ENCODE results near the gene ANK3. TPM values are rescaled to one million over a fixed set of nuclear protein-coding genes. Genes with fewer than 3 reads are reported as not detected.
"Not testable (repeated sequence)": the region's sequence is repeated elsewhere in the genome, so short reads cannot be mapped to it uniquely, and the experiment has no call there.

The ANK3 gene
- total and polyA plus RNA-seq, 2 donors, result 10.9 to 86.9 TPM

GRCh38 chr10:60044971-60045370 lies 344.7 kb downstream of the ANK3 start:
- Histone ChIP-seq H3K4me3 (ENCODE audit: low read depth, low read length) (no peak overlapping the region), H3K36me3 (ENCODE audit: insufficient read depth) (no peaks in the 10 kb centered on the region), H3K4me1 (ENCODE audit: insufficient read depth) (no peaks in the 10 kb centered on the region), H3K27ac (ENCODE audit: low read depth) (no peak overlapping the region)
- WGBS, result 91% methylated on average over 2 of the region's 2 CpGs
- DNase-seq (ENCODE audit: extremely low spot score), result no peak

- no peaks in the 10 kb centered on the region for H3K36me3 ChIP-seq (ENCODE audit: insufficient read depth)
- H3K27ac ChIP-seq (ENCODE audit: low read depth), result no peak overlapping the region
- H3K4me1 ChIP-seq (ENCODE audit: insufficient read depth), result no peaks in the 10 kb centered on the region
- no peak for DNase-seq (ENCODE audit: extremely low spot score)
- 77% methylated on average over 2 of the region's 2 CpGs for WGBS
- no peak overlapping the region for H3K4me3 ChIP-seq (ENCODE audit: low read depth, low read length)
Observed at GRCh38 chr10:60044242-60044641, 345.4 kb downstream of the ANK3 start.

- WGBS, result 75% methylated on average over 6 of the region's 6 CpGs
- Histone ChIP-seq H3K36me3 (ENCODE audit: insufficient read depth) (no peaks in the 10 kb centered on the region), H3K4me1 (ENCODE audit: insufficient read depth) (no peaks in the 10 kb centered on the region), H3K27ac (ENCODE audit: low read depth) (no peak overlapping the region), H3K4me3 (ENCODE audit: low read depth, low read length) (no peak overlapping the region)
- DNase-seq (ENCODE audit: extremely low spot score), result no peak
Observed at GRCh38 chr10:60043561-60044241, 346.0 kb downstream of the ANK3 start.

- WGBS, result 56% methylated on average over 2 of the region's 2 CpGs
- no peak for DNase-seq (ENCODE audit: extremely low spot score)
- H3K27ac ChIP-seq (ENCODE audit: low read depth), result no peak overlapping the region
- no peaks in the 10 kb centered on the region for H3K4me1 ChIP-seq (ENCODE audit: insufficient read depth)
- H3K36me3 ChIP-seq (ENCODE audit: insufficient read depth), result no peaks in the 10 kb centered on the region
- H3K4me3 ChIP-seq (ENCODE audit: low read depth, low read length), result no peak overlapping the region
Observed at GRCh38 chr10:60042914-60043313, 346.8 kb downstream of the ANK3 start.

GRCh38 chr10:60042262-60042661 lies 347.4 kb downstream of the ANK3 start:
- WGBS, result 79% methylated on average over 5 of the region's 5 CpGs
- no peak for DNase-seq (ENCODE audit: extremely low spot score)
- Histone ChIP-seq H3K4me3 (ENCODE audit: low read depth, low read length) (no peak overlapping the region), H3K4me1 (ENCODE audit: insufficient read depth) (no peaks in the 10 kb centered on the region), H3K36me3 (ENCODE audit: insufficient read depth) (no peaks in the 10 kb centered on the region), H3K27ac (ENCODE audit: low read depth) (no peak overlapping the region)

- no peaks in the 10 kb centered on the region for H3K4me1 ChIP-seq (ENCODE audit: insufficient read depth)
- no peak overlapping the region for H3K27ac ChIP-seq (ENCODE audit: low read depth)
- H3K4me3 ChIP-seq (ENCODE audit: low read depth, low read length), result no peak overlapping the region
- DNase-seq (ENCODE audit: extremely low spot score), result no peak
- WGBS, result 64% methylated on average over 3 of the region's 3 CpGs
- H3K36me3 ChIP-seq (ENCODE audit: insufficient read depth), result no peaks in the 10 kb centered on the region
Observed at GRCh38 chr10:60041489-60042133, 348.1 kb downstream of the ANK3 start.

- no peak for DNase-seq (ENCODE audit: extremely low spot score)
- H3K4me1 ChIP-seq (ENCODE audit: insufficient read depth), result no peaks in the 10 kb centered on the region
- no peak overlapping the region for H3K27ac ChIP-seq (ENCODE audit: low read depth)
- H3K36me3 ChIP-seq (ENCODE audit: insufficient read depth), result no peaks in the 10 kb centered on the region
- no peak overlapping the region for H3K4me3 ChIP-seq (ENCODE audit: low read depth, low read length)
- 55% methylated on average over 3 of the region's 3 CpGs for WGBS
Observed at GRCh38 chr10:60040014-60040662, 349.5 kb downstream of the ANK3 start.

GRCh38 chr10:60035984-60036383 lies 353.7 kb downstream of the ANK3 start:
- Histone ChIP-seq H3K4me3 (ENCODE audit: low read depth, low read length) (no peak overlapping the region), H3K4me1 (ENCODE audit: insufficient read depth) (no peaks in the 10 kb centered on the region), H3K27ac (ENCODE audit: low read depth) (no peak overlapping the region), H3K36me3 (ENCODE audit: insufficient read depth) (no peaks in the 10 kb centered on the region)
- DNase-seq (ENCODE audit: extremely low spot score), result no peak
- 96% methylated on average over 1 of the region's 1 CpG for WGBS

GRCh38 chr10:60035375-60035774 lies 354.3 kb downstream of the ANK3 start:
- H3K36me3 ChIP-seq (ENCODE audit: insufficient read depth); DNase-seq (ENCODE audit: extremely low spot score); H3K4me3 ChIP-seq (ENCODE audit: low read depth, low read length); H3K4me1 ChIP-seq (ENCODE audit: insufficient read depth); H3K27ac ChIP-seq (ENCODE audit: low read depth): not testable (repeated sequence)
- 94% methylated on average over 5 of the region's 5 CpGs for WGBS

- 49% methylated on average over 1 of the region's 1 CpG for WGBS
Observed at GRCh38 chr10:60032723-60033122, 357.0 kb downstream of the ANK3 start.

GRCh38 chr10:60031664-60032063 lies 358.0 kb downstream of the ANK3 start:
- no peak overlapping the region for H3K4me3 ChIP-seq (ENCODE audit: low read depth, low read length)
- no peaks in the 10 kb centered on the region for H3K36me3 ChIP-seq (ENCODE audit: insufficient read depth)
- DNase-seq (ENCODE audit: extremely low spot score), result no peak
- H3K4me1 ChIP-seq (ENCODE audit: insufficient read depth), result no peaks in the 10 kb centered on the region
- H3K27ac ChIP-seq (ENCODE audit: low read depth), result no peak overlapping the region

More at GRCh38 chr10:60032723-60033122, 357.0 kb downstream of the ANK3 start:
- H3K4me3 ChIP-seq (ENCODE audit: low read depth, low read length), result no peak overlapping the region
- no peaks in the 10 kb centered on the region for H3K36me3 ChIP-seq (ENCODE audit: insufficient read depth)
- H3K4me1 ChIP-seq (ENCODE audit: insufficient read depth), result no peaks in the 10 kb centered on the region
- no peak for DNase-seq (ENCODE audit: extremely low spot score)
- H3K27ac ChIP-seq (ENCODE audit: low read depth), result no peak overlapping the region

- Histone ChIP-seq H3K36me3 (ENCODE audit: insufficient read depth) (no peaks in the 10 kb centered on the region), H3K27ac (ENCODE audit: low read depth) (no peak overlapping the region), H3K4me1 (ENCODE audit: insufficient read depth) (no peaks in the 10 kb centered on the region), H3K4me3 (ENCODE audit: low read depth, low read length) (no peak overlapping the region)
- 61% methylated on average over 1 of the region's 1 CpG for WGBS
- no peak for DNase-seq (ENCODE audit: extremely low spot score)
Observed at GRCh38 chr10:60031183-60031582, 358.5 kb downstream of the ANK3 start.

- Histone ChIP-seq H3K4me3 (ENCODE audit: low read depth, low read length) (no peak overlapping the region), H3K27ac (ENCODE audit: low read depth) (no peak overlapping the region), H3K4me1 (ENCODE audit: insufficient read depth) (no peaks in the 10 kb centered on the region), H3K36me3 (ENCODE audit: insufficient read depth) (no peaks in the 10 kb centered on the region)
- WGBS, result 71% methylated on average over 6 of the region's 6 CpGs
- DNase-seq (ENCODE audit: extremely low spot score), result no peak
Observed at GRCh38 chr10:60029475-60029874, 360.2 kb downstream of the ANK3 start.

- WGBS, result 88% methylated on average over 1 of the region's 1 CpG
- no peak overlapping the region for H3K4me3 ChIP-seq (ENCODE audit: low read depth, low read length)
Observed at GRCh38 chr10:60028081-60028480, 361.6 kb downstream of the ANK3 start.

More at GRCh38 chr10:60028081-60028480, 361.6 kb downstream of the ANK3 start:
- DNase-seq (ENCODE audit: extremely low spot score), result no peak
- H3K4me1 ChIP-seq (ENCODE audit: insufficient read depth), result no peaks in the 10 kb centered on the region
- no peaks in the 10 kb centered on the region for H3K36me3 ChIP-seq (ENCODE audit: insufficient read depth)
- no peak overlapping the region for H3K27ac ChIP-seq (ENCODE audit: low read depth)
